HFF-Myc (cell line): ENCODE results near the gene PARD3.

Source experiments
- DNase-seq: peaks from one replicate; pipeline ENCODE4 v3.0.0-alpha.2; 2011; ENCODE audit warnings: low read depth; ENCODE audit errors: extremely low read depth
- H3K4me3 ChIP-seq: replicated peaks from 2 replicates; pipeline ENCODE4 v1.5.1; 2011; ENCODE audit warnings: low read depth, mild to moderate bottlenecking, control low read depth, low read length
- TF ChIP-seq, protein P1 (sequence below): IDR thresholded peaks from 2 replicates; pipeline ENCODE4 v1.5.1; 2012; ENCODE audit warnings: mild to moderate bottlenecking, low read depth, low read length, control low read depth; ENCODE audit errors: missing control alignments

Gene PARD3

DNA sequence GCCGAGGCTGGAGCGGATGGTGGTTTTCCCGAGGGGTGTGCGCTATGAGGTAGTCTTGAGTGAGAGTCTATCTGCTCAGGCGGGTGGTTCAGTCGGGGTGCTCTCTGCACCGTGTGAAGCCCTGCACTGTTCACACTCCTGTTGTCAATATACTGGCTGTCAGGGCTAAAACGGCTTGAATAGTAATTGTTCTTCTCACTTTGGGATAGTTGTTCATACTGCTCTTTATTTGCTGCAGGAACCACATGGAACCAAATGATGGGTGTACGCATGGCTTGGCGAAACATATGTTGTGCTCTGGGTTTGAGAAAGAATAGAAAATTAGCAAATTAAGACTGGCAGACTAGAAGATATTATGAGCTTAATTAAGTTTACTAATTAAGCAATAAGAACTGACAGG is 432.5 kb downstream of the PARD3 start:
- DNase-seq: no peak
- H3K4me3 ChIP-seq: no peak overlapping the region
- TF ChIP-seq, protein P1, sequence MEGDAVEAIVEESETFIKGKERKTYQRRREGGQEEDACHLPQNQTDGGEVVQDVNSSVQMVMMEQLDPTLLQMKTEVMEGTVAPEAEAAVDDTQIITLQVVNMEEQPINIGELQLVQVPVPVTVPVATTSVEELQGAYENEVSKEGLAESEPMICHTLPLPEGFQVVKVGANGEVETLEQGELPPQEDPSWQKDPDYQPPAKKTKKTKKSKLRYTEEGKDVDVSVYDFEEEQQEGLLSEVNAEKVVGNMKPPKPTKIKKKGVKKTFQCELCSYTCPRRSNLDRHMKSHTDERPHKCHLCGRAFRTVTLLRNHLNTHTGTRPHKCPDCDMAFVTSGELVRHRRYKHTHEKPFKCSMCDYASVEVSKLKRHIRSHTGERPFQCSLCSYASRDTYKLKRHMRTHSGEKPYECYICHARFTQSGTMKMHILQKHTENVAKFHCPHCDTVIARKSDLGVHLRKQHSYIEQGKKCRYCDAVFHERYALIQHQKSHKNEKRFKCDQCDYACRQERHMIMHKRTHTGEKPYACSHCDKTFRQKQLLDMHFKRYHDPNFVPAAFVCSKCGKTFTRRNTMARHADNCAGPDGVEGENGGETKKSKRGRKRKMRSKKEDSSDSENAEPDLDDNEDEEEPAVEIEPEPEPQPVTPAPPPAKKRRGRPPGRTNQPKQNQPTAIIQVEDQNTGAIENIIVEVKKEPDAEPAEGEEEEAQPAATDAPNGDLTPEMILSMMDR: no peak

DNA sequence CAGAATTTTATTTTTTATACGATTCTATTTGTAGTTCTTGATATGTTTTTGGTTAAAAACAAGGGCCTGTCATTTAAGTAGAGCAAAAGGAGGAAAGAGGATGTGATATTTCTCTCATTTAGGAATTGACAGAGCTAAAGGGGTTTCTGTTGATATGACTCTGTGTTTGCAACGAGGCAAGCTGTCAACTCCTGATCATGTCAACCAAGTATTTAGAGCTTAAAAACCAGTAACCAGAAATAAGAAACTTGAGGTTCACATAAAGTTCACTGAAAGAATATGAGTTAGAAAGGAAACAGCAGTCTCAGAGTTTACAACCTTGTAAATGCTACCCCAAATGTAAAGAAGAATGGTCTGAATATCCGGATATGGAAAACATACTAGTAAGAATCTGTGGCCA is 434.2 kb downstream of the PARD3 start:
- no peak for DNase-seq
- H3K4me3 ChIP-seq: no peak overlapping the region
- TF ChIP-seq, protein P1: no peak

DNA sequence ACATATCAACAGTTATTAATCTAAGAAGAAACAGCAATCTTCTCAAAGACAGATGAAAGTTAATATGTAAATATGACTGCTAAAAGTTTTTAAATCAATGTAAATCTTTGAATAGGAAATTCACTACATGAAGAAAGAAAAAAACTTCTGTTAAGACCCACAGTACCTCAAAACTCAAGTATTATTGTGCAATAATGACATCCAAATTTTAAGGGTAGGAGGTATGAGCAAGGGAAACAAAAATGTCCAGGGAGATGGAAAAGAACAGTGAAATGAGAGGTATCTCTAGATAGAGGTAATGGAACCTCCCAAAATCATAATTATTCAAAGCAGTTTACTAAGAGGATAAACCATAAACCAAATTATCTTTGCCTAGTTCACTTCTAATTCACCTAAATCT is 436.8 kb downstream of the PARD3 start:
- TF ChIP-seq, protein P1: no peak
- H3K4me3 ChIP-seq: no peak overlapping the region
- no peak for DNase-seq

DNA sequence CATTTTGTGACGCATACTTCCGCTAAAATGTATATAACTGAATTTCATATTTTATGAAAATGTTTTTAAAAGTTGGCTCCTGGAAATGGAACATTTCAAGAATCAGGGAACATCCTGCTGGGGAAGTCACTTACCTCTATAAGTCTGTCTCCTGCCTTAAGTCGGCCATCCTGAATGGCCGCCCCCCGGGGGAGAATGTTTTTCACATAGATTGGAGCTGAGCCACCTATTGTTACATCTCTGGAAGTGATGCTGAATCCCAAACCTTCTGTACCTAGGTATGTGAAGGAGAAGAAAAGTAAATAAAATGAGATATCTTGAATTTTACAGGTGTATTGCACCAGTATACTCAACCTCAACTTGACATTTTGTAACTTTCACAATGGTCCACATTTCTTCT is 437.3 kb downstream of the PARD3 start:
- DNase-seq: no peak

DNA sequence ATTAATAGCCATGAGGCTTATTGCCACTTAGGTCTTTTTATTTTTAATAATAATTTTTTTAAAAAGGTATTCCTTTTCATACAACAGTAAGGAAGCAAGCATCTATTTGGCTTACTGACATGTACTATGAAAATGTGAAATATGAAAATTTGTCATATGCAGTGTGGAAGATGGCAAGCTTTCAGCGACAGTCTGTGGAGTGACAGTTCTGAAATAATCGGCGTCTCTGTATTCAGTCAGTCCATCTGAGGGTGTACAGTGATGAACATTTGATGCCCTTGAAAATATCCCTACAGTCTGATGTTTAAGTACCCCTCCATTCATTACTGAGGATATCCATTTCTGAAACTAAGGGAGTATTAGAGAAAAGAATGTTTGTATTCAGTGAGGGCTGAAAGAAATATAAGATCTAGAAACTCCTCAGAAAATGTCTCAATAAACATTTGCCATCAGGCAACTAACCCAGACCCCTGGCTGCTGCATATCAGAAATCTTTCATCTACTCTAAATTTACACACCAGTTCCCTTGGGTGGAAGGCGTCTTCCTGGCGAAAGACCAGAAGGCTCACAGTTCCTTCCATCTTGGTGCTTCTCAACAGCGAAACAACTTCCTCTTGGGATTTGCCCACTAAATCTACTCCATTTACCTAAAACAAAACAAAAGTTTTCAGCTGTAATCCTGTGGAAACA is 440.6 kb downstream of the PARD3 start:
- TF ChIP-seq, protein P1: no peak
- DNase-seq: no peak
- no peak overlapping the region for H3K4me3 ChIP-seq

More for the DNA sequence above, 437.3 kb downstream of the PARD3 start:
- TF ChIP-seq, protein P1: no peak
- no peak overlapping the region for H3K4me3 ChIP-seq

DNA sequence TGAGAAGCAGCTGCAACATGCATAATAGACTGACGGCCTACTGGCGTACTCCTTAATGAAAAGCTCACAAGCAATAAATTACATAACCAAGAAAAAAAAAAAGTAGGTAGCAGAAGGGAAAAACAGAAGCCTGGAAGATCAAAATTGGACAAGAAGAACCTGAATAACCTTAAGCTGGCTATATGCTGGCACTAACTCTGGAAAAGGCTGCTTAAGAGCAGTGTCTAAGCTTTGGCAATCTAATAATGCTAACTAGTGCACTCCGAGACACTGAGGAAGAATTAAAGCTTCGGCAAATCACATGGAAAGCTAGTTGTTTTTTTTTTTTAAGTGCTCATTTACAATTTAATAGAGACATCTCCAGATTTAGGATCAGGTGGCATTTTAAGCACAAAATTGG is 441.9 kb downstream of the PARD3 start:
- no peak for DNase-seq
- TF ChIP-seq, protein P1: no peak
- H3K4me3 ChIP-seq: no peak overlapping the region

DNA sequence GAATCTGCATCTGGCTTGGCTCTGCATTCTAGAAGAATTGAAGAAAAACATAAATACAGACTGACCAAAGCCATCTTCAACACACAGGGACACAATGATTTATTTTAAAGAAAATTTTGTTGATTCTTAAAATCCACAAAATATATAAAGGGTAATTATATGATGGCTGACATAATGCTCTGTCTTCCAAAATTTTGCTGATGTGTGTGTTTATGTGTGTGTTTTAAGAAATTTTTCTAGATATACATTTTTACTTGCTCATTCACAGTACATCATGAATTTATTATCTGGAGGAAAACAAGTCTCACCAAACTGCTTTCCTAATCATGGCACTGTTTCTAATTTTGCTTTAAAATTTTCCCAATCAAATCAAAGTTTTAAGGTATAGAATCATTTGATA is 442.6 kb downstream of the PARD3 start:
- no peak overlapping the region for H3K4me3 ChIP-seq
- no peak for DNase-seq
- TF ChIP-seq, protein P1: no peak
